ENCODE measurements around the gene ARSI. TPM values are rescaled to one million over a fixed set of nuclear protein-coding genes. Genes with fewer than 3 reads are reported as not detected.

Gene ARSI
- total and polyA plus RNA-seq, 4 donors: 0.23 to 0.51 (median 0.33) TPM; not detected in 1

DNA sequence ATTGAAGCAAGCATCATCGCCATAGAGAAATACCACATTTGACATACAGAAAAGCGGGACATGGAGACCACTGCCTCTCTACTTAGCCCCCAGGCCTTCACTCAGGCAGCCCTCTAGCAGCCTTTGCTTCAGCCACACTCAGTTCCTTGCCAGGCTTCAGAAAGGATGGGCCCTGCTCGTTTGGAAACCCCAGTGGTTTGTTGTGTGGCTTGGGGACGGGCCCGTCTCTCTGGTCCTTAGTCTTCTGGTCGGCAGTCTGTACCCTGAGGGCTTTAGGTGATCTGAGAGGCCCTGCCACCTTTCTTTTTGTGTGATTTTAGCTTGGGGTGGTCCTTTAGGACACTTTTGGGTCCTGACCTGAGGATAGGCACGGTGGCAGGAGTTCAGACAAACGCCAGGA is 21.1 kb upstream of the ARSI start:
- H3K9ac ChIP-seq (ENCODE audit: low read depth in 1 of 2, low read length in 2 of 2): no peak overlapping the region
- no peak overlapping the region for H3K4me3 ChIP-seq (ENCODE audit: low read depth in 1 of 3, low read length in 3 of 3)
- TF ChIP-seq, protein P1, sequence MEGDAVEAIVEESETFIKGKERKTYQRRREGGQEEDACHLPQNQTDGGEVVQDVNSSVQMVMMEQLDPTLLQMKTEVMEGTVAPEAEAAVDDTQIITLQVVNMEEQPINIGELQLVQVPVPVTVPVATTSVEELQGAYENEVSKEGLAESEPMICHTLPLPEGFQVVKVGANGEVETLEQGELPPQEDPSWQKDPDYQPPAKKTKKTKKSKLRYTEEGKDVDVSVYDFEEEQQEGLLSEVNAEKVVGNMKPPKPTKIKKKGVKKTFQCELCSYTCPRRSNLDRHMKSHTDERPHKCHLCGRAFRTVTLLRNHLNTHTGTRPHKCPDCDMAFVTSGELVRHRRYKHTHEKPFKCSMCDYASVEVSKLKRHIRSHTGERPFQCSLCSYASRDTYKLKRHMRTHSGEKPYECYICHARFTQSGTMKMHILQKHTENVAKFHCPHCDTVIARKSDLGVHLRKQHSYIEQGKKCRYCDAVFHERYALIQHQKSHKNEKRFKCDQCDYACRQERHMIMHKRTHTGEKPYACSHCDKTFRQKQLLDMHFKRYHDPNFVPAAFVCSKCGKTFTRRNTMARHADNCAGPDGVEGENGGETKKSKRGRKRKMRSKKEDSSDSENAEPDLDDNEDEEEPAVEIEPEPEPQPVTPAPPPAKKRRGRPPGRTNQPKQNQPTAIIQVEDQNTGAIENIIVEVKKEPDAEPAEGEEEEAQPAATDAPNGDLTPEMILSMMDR (IDR thresholded peaks at IDR 0.05; ENCODE audit: low read depth, low read length, missing input control): no peak
- no peak for TF ChIP-seq RAD21 (IDR thresholded peaks at IDR 0.05)
- no peak for TF ChIP-seq TAF1 (conservative IDR thresholded peaks at IDR 0.05)
- TF ChIP-seq HNF4A (conservative IDR thresholded peaks at IDR 0.05): no peak
- TF ChIP-seq JUND (IDR thresholded peaks at IDR 0.05): no peak
- TF ChIP-seq NR2F2 (IDR thresholded peaks at IDR 0.05): no peak
- TF ChIP-seq, protein P2, sequence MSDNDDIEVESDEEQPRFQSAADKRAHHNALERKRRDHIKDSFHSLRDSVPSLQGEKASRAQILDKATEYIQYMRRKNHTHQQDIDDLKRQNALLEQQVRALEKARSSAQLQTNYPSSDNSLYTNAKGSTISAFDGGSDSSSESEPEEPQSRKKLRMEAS (IDR thresholded peaks at IDR 0.05): no peak
- TF ChIP-seq EGR1 (IDR thresholded peaks at IDR 0.05; ENCODE audit: low read depth in 2 of 2): no peak
- no peak for TF ChIP-seq SP1 (IDR thresholded peaks at IDR 0.05)
- no peak for TF ChIP-seq ATF3 (IDR thresholded peaks at IDR 0.05)
- TF ChIP-seq, protein P3, sequence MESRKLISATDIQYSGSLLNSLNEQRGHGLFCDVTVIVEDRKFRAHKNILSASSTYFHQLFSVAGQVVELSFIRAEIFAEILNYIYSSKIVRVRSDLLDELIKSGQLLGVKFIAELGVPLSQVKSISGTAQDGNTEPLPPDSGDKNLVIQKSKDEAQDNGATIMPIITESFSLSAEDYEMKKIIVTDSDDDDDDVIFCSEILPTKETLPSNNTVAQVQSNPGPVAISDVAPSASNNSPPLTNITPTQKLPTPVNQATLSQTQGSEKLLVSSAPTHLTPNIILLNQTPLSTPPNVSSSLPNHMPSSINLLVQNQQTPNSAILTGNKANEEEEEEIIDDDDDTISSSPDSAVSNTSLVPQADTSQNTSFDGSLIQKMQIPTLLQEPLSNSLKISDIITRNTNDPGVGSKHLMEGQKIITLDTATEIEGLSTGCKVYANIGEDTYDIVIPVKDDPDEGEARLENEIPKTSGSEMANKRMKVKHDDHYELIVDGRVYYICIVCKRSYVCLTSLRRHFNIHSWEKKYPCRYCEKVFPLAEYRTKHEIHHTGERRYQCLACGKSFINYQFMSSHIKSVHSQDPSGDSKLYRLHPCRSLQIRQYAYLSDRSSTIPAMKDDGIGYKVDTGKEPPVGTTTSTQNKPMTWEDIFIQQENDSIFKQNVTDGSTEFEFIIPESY (IDR thresholded peaks at IDR 0.05): no peak
- no peak for TF ChIP-seq FOXA2 (IDR thresholded peaks at IDR 0.05)
- TF ChIP-seq RXRA (IDR thresholded peaks at IDR 0.05): no peak
- TF ChIP-seq HNF4G (IDR thresholded peaks at IDR 0.05): no peak
- TF ChIP-seq GABPA (IDR thresholded peaks at IDR 0.05 in 1 of 2, conservative IDR thresholded peaks at IDR 0.05 in 1 of 2): no peak
- no peaks in the 10 kb centered on the region for H3K9me3 ChIP-seq (ENCODE audit: control insufficient read depth in 4 of 4, low read length in 3 of 4)
- no peaks in the 10 kb centered on the region for H3K4me1 ChIP-seq (ENCODE audit: control insufficient read depth in 4 of 4, insufficient read depth in 4 of 4, low read length in 3 of 4)
- WGBS: 68% methylated on average over 8 of the region's 8 CpGs
- no peaks in the 10 kb centered on the region for H3K27me3 ChIP-seq (ENCODE audit: control insufficient read depth in 4 of 4, insufficient read depth in 4 of 4, low read length in 3 of 4)
- DNase-seq (ENCODE audit: low spot score): no peak
- H3K27ac ChIP-seq (ENCODE audit: low read depth in 1 of 2, low read length in 2 of 2): no peak overlapping the region
- H3K36me3 ChIP-seq (ENCODE audit: control insufficient read depth in 4 of 4, insufficient read depth in 3 of 4, low read depth in 1 of 4, low read length in 3 of 4): no peaks in the 10 kb centered on the region

GRCh38 chr5:150323092-150323491 is 20.4 kb upstream of the ARSI start:
- H3K4me1 ChIP-seq (ENCODE audit: control insufficient read depth in 4 of 4, insufficient read depth in 4 of 4, low read length in 3 of 4): no peaks in the 10 kb centered on the region

More at GRCh38 chr5:150323092-150323491, 20.4 kb upstream of the ARSI start:
- H3K4me3 ChIP-seq (ENCODE audit: low read depth in 1 of 3, low read length in 3 of 3): no peak overlapping the region
- WGBS: 88% methylated on average over 6 of the region's 6 CpGs
- DNase-seq (ENCODE audit: low spot score): no peak
- H3K27me3 ChIP-seq (ENCODE audit: control insufficient read depth in 4 of 4, insufficient read depth in 4 of 4, low read length in 3 of 4): no peaks in the 10 kb centered on the region
- H3K9ac ChIP-seq (ENCODE audit: low read depth in 1 of 2, low read length in 2 of 2): no peak overlapping the region
- H3K9me3 ChIP-seq (ENCODE audit: control insufficient read depth in 4 of 4, low read length in 3 of 4): no peaks in the 10 kb centered on the region
- no peaks in the 10 kb centered on the region for H3K36me3 ChIP-seq (ENCODE audit: control insufficient read depth in 4 of 4, insufficient read depth in 3 of 4, low read depth in 1 of 4, low read length in 3 of 4)
- TF ChIP-seq FOXA1 (IDR thresholded peaks at IDR 0.05): no peak
- TF ChIP-seq SP1 (IDR thresholded peaks at IDR 0.05): no peak
- no peak for TF ChIP-seq TAF1 (conservative IDR thresholded peaks at IDR 0.05)
- no peak for TF ChIP-seq RXRA (IDR thresholded peaks at IDR 0.05)
- no peak for TF ChIP-seq NR2F2 (IDR thresholded peaks at IDR 0.05)
- no peak for TF ChIP-seq EGR1 (IDR thresholded peaks at IDR 0.05; ENCODE audit: low read depth in 2 of 2)
- TF ChIP-seq, protein P2 (IDR thresholded peaks at IDR 0.05): no peak
- no peak for TF ChIP-seq HNF4A (conservative IDR thresholded peaks at IDR 0.05)
- TF ChIP-seq GABPA (IDR thresholded peaks at IDR 0.05 in 1 of 2, conservative IDR thresholded peaks at IDR 0.05 in 1 of 2): no peak
- TF ChIP-seq HNF4G (IDR thresholded peaks at IDR 0.05): no peak
- TF ChIP-seq, protein P4, sequence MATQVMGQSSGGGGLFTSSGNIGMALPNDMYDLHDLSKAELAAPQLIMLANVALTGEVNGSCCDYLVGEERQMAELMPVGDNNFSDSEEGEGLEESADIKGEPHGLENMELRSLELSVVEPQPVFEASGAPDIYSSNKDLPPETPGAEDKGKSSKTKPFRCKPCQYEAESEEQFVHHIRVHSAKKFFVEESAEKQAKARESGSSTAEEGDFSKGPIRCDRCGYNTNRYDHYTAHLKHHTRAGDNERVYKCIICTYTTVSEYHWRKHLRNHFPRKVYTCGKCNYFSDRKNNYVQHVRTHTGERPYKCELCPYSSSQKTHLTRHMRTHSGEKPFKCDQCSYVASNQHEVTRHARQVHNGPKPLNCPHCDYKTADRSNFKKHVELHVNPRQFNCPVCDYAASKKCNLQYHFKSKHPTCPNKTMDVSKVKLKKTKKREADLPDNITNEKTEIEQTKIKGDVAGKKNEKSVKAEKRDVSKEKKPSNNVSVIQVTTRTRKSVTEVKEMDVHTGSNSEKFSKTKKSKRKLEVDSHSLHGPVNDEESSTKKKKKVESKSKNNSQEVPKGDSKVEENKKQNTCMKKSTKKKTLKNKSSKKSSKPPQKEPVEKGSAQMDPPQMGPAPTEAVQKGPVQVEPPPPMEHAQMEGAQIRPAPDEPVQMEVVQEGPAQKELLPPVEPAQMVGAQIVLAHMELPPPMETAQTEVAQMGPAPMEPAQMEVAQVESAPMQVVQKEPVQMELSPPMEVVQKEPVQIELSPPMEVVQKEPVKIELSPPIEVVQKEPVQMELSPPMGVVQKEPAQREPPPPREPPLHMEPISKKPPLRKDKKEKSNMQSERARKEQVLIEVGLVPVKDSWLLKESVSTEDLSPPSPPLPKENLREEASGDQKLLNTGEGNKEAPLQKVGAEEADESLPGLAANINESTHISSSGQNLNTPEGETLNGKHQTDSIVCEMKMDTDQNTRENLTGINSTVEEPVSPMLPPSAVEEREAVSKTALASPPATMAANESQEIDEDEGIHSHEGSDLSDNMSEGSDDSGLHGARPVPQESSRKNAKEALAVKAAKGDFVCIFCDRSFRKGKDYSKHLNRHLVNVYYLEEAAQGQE (IDR thresholded peaks at IDR 0.05): no peak
- TF ChIP-seq JUND (IDR thresholded peaks at IDR 0.05): no peak
- H3K27ac ChIP-seq (ENCODE audit: low read depth in 1 of 2, low read length in 2 of 2): no peak overlapping the region

Data from liver (tissue), 9 donors.